Lower leg skin (tissue), 4 donors: ENCODE results near the gene UGT1A9. TPM values are rescaled to one million over a fixed set of nuclear protein-coding genes. Genes with fewer than 3 reads are reported as not detected.
A peak's percentile ranks its signal among the peaks of the same experiment; 100 is the strongest.

Experiments used
- DNase-seq, 2 donors: peaks; one replicate each; pipeline ENCODE4 v3.0.0-alpha.2; 2019; ENCODE audit warnings: low spot score in 2 of 2
- H3K4me3 ChIP-seq: fragments of 200-600 bp; sonication (generic); 2 replicates; pipeline ENCODE4 v1.5.1; 2017; ENCODE audit warnings: mild to moderate bottlenecking, low read depth; ENCODE audit not compliant: poor library complexity, severe bottlenecking
- POLR2A ChIP-seq, 2 donors: fragments of 450-650 bp; IDR thresholded peaks; one replicate each; pipeline ENCODE4 v1.6.1; 2016 to 2017; ENCODE audit warnings: antibody characterized with exemption in 2 of 2, mild to moderate bottlenecking in 1 of 2, moderate library complexity in 1 of 2
- WGBS, 2 donors: methylation state at CpG; one replicate each; pipeline ENCODE4 v1.1.5; 2018; 5-methylcytosine and 5-hydroxymethylcytosine counted together
- intact Hi-C: fragments of 100-400 bp; cut with DNase I; formaldehyde crosslinking; loops from one replicate; pipeline ENCODE4 v1.15.0; 2023; ENCODE audit warnings: low total_unique reads
- total RNA-seq, 4 donors: library from RNA; depleted of rRNA; stranded (reverse); fragments of >200 nt; gene quantifications; one replicate each; pipeline ENCODE4 v1.1.0, GENCODE V29; 2016
- TF ChIP-seq, protein P1 (sequence below), 3 donors: fragments of 450-650 bp; IDR thresholded peaks; one replicate each; pipeline ENCODE4 v1.5.1; 2016; ENCODE audit warnings: antibody characterized with exemption in 3 of 3, mild to moderate bottlenecking in 3 of 3, moderate library complexity in 2 of 3

Gene UGT1A9
- total RNA-seq, 4 donors from 2014 or later: not detected

DNA sequence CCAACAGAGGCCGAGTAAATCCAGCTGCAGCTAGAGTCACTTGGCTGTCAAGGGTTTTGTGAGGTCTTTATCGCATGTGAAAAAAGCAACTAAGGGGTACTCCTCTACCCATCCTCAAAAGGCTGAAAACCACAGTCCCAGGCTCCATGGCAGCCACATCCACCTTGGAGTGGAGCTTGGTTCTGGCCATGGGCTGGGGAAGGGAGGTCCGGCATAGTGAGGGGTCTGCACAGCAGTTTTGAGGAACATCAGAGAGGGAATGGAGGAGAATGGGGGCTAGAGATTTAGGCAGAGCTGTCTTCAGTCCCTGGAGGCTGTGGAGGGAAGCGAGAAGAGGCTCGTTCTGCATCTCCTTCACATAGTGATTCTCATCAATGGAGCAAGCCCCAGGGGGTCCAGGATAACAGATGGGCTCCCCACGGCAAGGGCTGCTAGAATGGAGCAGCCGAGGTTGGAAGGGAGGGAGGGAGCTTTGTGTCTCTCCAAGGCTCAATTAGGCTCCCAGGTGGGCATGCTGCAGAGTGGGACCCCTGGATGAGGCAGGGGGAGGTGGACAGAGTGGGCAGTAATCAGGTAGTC, 127.5 kb downstream of the UGT1A9 start:
- no peak for TF ChIP-seq POLR2A (IDR thresholded peaks at IDR 0.05)
- TF ChIP-seq, protein P1, sequence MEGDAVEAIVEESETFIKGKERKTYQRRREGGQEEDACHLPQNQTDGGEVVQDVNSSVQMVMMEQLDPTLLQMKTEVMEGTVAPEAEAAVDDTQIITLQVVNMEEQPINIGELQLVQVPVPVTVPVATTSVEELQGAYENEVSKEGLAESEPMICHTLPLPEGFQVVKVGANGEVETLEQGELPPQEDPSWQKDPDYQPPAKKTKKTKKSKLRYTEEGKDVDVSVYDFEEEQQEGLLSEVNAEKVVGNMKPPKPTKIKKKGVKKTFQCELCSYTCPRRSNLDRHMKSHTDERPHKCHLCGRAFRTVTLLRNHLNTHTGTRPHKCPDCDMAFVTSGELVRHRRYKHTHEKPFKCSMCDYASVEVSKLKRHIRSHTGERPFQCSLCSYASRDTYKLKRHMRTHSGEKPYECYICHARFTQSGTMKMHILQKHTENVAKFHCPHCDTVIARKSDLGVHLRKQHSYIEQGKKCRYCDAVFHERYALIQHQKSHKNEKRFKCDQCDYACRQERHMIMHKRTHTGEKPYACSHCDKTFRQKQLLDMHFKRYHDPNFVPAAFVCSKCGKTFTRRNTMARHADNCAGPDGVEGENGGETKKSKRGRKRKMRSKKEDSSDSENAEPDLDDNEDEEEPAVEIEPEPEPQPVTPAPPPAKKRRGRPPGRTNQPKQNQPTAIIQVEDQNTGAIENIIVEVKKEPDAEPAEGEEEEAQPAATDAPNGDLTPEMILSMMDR (IDR thresholded peaks at IDR 0.05): no peak
- no peak overlapping the region for H3K4me3 ChIP-seq
- WGBS, 2 donors: 64 to 65% methylated on average over 7 of the region's 7 CpGs
- DNase-seq: peak in 1 of 2 donors; percentile 72
- intact Hi-C loops: no loop called here

DNA sequence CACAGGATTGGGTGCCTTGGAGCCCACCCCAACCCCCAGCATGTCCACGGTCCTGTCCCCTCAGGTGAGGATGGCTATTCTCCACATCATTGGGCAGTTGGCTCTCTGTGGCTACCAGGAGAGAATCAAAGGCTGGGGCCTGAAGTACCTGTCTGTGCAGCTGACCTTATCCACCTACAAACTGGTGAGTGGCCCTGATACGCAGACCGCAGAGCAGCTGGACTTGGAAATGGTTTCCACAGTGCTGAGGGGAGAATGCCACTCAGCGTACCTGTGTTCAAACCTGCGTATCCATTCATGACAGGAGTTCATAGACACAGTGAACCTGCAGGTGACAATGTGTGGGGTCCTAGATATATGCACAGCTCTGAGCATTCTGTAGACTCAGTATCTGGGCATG, 128.0 kb downstream of the UGT1A9 start:
- no peak overlapping the region for H3K4me3 ChIP-seq
- WGBS, 2 donors: 48 to 57% methylated on average over 5 of the region's 5 CpGs
- DNase-seq: peak in 1 of 2 donors; percentile 6
- intact Hi-C loops: no loop called here
- TF ChIP-seq, protein P1 (IDR thresholded peaks at IDR 0.05): no peak
- TF ChIP-seq POLR2A (IDR thresholded peaks at IDR 0.05): no peak

DNA sequence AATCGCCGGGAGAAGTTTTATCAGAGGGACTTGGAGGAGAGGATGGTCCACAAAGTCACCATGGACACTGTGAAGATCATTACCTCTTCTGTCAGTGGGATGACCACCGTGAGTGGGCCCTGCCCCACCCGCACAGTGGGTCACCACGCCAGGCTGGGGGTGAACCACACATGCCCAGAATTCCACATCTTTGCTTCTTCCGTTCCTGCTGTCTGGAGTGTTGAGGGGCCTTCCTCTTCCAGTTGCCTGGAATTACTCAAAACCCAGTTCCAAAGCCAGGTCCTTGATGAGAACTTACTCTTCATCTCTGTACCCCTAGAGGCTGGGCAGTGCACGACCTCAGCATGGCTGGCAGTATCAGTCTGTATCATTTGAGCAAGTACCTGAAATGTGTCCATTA, 128.5 kb downstream of the UGT1A9 start:
- DNase-seq: peak in 1 of 2 donors; percentile 31
- no peak overlapping the region for H3K4me3 ChIP-seq
- WGBS, 2 donors: 86 to 91% methylated on average over 7 of the region's 7 CpGs
- intact Hi-C loops: no loop called here
- TF ChIP-seq POLR2A (IDR thresholded peaks at IDR 0.05): no peak
- TF ChIP-seq, protein P1 (IDR thresholded peaks at IDR 0.05): no peak

GRCh38 chr2:233801357-233802131, 129.8 kb downstream of the UGT1A9 start:
- WGBS, 2 donors: 80 to 83% methylated on average over 9 of the region's 9 CpGs
- no peak for TF ChIP-seq POLR2A (IDR thresholded peaks at IDR 0.05)
- TF ChIP-seq, protein P1 (IDR thresholded peaks at IDR 0.05): no peak
- peak in 1 of 2 donors; percentile 60 for DNase-seq
- no peak overlapping the region for H3K4me3 ChIP-seq
- intact Hi-C loops: no loop called here

DNA sequence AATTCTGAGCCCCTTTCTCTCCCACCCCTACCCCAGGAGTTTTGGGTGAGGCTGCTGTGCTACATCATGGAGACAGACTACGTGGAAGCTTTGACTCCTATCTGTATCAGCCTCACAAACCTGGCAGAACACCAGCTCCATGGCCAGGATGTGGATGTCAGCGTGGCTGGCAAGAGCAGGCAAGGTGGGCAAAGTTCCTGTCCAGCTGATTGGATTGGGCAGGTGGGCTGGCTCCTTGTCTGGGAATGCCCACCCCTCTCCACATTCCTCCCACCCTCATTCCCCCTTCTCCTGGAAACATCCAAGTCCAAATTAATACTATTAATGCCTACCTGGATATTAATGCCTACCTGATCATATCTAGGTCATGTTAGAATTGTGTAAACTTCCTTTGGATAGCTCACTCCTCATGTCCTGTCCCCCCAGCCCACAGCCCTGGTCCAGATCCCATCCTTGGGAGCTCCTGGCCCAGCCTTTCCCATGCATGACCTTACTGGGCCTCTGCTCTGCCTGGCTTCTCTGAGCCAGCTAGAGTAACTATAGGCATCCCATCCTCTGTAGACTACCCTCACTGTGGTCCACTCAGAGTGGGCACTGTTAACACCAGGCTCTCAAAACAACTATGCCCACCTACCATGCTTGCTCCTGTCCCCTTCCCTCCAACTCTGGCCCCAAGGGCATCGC, 130.6 kb downstream of the UGT1A9 start:
- intact Hi-C loops: no loop called here
- no peak for DNase-seq
- TF ChIP-seq, protein P1 (IDR thresholded peaks at IDR 0.05): no peak
- TF ChIP-seq POLR2A (IDR thresholded peaks at IDR 0.05): no peak
- no peak overlapping the region for H3K4me3 ChIP-seq
- WGBS, 2 donors: 68 to 80% methylated on average over 3 of the region's 3 CpGs
